Fibroblast of villous mesenchyme (primary cell): ENCODE measurements around the gene OVOL2. TPM values are rescaled to one million over a fixed set of nuclear protein-coding genes. Genes with fewer than 3 reads are reported as not detected.

Experiments
- DNase-seq: peaks from one replicate; pipeline ENCODE4 v3.0.0-alpha.2; 2010; ENCODE audit warnings: low read depth
- H3K4me3 ChIP-seq: 2 replicates; pipeline ENCODE4 v1.5.1; 2011; ENCODE audit warnings: low read depth, mild to moderate bottlenecking, low read length
- total RNA-seq: library from RNA; depleted of rRNA; stranded (reverse); fragments of >200 nt; gene quantifications from 2 replicates; pipeline ENCODE4 v1.2.3, GENCODE V29; 2012
- TF ChIP-seq, protein P1 (sequence below): IDR thresholded peaks from 2 replicates; pipeline ENCODE4 v1.5.1; 2012; ENCODE audit warnings: low read depth, mild to moderate bottlenecking, low read length; ENCODE audit not compliant: insufficient read depth

OVOL2 gene
- total RNA-seq, 1 donor, result not detected

DNA sequence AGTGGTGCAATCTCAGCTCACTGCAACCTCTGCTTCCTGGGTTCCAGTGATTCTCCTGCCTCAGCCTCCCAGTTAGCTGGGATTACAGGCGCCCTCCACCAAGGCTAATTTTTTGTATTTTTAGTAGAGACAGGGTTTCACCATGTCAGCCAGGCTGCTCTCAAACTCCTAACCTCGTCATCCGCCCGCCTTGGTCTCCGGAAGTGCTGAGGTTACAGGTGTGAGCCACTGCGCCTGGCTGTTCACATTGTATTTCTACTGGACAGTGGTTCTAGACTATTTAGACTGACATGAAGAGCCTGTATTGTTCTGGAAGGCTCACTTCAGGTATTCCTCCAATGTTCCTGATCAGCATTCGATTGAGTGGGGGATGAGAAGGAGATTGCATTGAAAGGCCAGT, 14.8 kb upstream of the OVOL2 start:
- no peak overlapping the region for H3K4me3 ChIP-seq
- TF ChIP-seq, protein P1, sequence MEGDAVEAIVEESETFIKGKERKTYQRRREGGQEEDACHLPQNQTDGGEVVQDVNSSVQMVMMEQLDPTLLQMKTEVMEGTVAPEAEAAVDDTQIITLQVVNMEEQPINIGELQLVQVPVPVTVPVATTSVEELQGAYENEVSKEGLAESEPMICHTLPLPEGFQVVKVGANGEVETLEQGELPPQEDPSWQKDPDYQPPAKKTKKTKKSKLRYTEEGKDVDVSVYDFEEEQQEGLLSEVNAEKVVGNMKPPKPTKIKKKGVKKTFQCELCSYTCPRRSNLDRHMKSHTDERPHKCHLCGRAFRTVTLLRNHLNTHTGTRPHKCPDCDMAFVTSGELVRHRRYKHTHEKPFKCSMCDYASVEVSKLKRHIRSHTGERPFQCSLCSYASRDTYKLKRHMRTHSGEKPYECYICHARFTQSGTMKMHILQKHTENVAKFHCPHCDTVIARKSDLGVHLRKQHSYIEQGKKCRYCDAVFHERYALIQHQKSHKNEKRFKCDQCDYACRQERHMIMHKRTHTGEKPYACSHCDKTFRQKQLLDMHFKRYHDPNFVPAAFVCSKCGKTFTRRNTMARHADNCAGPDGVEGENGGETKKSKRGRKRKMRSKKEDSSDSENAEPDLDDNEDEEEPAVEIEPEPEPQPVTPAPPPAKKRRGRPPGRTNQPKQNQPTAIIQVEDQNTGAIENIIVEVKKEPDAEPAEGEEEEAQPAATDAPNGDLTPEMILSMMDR, result no peak
- no peak for DNase-seq

DNA sequence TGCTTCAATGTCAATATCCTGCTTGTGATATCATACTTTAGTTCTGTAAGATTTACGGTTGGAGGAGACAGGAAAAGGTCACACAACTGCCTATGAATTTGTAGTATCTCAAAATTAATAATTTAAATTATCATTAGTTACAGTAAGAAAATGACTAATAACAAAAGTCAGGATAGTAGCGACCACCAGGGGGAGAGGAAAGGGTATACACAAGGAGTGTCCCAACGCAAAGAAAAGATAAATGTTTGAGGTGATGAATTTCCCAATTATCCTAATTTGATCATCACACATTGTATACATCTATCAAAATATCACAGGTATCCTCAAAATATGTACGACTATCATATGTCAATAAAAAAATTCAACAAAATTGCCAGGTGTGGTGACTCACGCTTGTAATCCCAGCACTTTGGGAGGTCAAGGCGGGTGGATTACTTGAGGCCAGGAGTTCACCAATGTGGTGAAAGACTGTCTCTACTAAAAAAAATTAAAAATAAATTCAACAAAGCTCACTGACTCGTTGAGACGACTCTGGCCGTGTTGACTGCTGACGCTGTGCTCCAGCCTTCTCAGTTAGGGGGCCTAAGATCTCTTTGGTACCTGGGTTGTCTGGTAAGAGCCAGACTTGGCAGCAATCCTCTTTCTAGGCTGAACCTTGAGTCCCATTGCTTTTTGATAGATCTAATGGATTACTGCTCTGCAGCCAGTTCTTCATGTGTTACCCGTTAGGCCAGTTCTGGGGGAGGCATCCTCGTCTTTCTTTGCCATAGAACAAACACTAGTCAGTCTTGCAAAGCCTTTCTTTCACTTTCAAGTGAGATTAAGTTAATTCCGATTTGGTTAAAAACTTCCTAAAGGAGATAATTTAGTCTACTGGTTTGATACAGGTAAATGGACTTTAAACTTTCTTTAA, 9.0 kb upstream of the OVOL2 start:
- H3K4me3 ChIP-seq, result no peak overlapping the region
- DNase-seq, result peak; percentile 6
- TF ChIP-seq, protein P1, result peak; percentile 19

GRCh38 chr20:18063676-18064075, 6.0 kb upstream of the OVOL2 start:
- TF ChIP-seq, protein P1, result no peak
- H3K4me3 ChIP-seq, result no peak overlapping the region

DNA sequence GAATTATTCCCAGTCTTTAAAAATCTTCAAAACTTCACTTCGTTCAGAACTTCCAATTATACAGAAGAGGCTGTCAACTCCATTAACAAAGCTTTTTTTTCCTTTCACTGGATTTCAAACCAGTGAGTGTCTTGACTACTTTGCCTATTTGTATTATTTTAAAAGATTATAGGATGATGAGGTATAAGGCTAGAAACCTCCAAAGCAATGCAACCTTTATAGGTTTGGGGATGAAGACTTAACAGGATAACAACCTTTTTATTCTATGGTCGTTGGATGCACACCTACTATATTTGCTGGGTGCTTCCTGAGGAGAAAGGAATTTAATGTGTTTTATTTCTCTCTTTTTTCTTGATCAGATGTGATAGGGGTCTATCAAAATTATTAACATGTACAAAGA, 1.9 kb upstream of the OVOL2 start:
- no peak overlapping the region for H3K4me3 ChIP-seq
- TF ChIP-seq, protein P1, result no peak
- DNase-seq, result no peak

More at GRCh38 chr20:18063676-18064075, 6.0 kb upstream of the OVOL2 start:
- no peak for DNase-seq

- DNase-seq, result no peak
- TF ChIP-seq, protein P1, result no peak
- no peak overlapping the region for H3K4me3 ChIP-seq
Observed at GRCh38 chr20:18058661-18059467, 1.1 kb upstream of the OVOL2 start.

GRCh38 chr20:18057994-18058349, 256 bp upstream of the OVOL2 start:
- no peak for DNase-seq
- TF ChIP-seq, protein P1, result no peak
- H3K4me3 ChIP-seq, result no peak overlapping the region
